ENCODE data around the gene MYORG.

- TF ChIP-seq, protein P1, sequence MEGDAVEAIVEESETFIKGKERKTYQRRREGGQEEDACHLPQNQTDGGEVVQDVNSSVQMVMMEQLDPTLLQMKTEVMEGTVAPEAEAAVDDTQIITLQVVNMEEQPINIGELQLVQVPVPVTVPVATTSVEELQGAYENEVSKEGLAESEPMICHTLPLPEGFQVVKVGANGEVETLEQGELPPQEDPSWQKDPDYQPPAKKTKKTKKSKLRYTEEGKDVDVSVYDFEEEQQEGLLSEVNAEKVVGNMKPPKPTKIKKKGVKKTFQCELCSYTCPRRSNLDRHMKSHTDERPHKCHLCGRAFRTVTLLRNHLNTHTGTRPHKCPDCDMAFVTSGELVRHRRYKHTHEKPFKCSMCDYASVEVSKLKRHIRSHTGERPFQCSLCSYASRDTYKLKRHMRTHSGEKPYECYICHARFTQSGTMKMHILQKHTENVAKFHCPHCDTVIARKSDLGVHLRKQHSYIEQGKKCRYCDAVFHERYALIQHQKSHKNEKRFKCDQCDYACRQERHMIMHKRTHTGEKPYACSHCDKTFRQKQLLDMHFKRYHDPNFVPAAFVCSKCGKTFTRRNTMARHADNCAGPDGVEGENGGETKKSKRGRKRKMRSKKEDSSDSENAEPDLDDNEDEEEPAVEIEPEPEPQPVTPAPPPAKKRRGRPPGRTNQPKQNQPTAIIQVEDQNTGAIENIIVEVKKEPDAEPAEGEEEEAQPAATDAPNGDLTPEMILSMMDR (IDR thresholded peaks at IDR 0.05 in 4 of 5, conservative IDR thresholded peaks at IDR 0.05 in 1 of 5), result no peak
- TF ChIP-seq POLR2A (IDR thresholded peaks at IDR 0.05), result no peak
Observed at GRCh38 chr9:34338665-34339385, 37.9 kb downstream of the MYORG start.
